ENCODE measurements around the gene MTUS2.

DNA sequence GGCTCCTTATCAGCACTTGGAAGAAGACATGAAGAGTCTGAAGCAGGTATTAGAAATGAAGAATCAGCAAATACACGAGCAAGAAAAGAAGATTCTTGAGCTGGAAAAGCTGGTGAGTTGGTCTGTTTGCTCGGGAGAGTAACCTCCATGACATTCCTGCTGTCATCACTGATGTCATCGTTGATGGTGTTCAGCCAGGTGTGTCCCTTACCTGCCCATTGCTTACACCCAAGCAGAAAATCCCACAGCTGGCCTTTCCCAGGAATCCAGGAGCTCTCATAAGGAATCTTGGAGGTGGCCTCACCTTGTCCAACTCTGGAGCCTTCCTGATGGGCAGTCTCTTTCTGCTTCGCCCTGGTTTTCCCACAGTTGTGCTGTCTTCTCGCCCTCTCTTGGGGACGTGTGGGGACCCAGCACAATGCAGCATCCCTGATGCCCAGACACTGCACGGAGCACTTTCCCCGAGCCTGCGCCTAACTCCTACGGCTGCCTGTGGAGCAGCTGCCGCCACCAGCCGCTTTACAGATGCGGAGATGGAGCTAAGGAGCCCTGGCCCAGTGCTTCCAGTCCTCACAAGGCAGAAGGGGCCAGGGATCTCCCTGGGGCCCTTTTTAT is 678.4 kb downstream of the MTUS2 start:
- TF ChIP-seq, protein P1, sequence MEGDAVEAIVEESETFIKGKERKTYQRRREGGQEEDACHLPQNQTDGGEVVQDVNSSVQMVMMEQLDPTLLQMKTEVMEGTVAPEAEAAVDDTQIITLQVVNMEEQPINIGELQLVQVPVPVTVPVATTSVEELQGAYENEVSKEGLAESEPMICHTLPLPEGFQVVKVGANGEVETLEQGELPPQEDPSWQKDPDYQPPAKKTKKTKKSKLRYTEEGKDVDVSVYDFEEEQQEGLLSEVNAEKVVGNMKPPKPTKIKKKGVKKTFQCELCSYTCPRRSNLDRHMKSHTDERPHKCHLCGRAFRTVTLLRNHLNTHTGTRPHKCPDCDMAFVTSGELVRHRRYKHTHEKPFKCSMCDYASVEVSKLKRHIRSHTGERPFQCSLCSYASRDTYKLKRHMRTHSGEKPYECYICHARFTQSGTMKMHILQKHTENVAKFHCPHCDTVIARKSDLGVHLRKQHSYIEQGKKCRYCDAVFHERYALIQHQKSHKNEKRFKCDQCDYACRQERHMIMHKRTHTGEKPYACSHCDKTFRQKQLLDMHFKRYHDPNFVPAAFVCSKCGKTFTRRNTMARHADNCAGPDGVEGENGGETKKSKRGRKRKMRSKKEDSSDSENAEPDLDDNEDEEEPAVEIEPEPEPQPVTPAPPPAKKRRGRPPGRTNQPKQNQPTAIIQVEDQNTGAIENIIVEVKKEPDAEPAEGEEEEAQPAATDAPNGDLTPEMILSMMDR (conservative IDR thresholded peaks at IDR 0.05; ENCODE audit: low read depth, low read length): no peak
- TF ChIP-seq EZH2 (IDR thresholded peaks at IDR 0.05; ENCODE audit: low read length, unreplicated experiment): no peak
- TF ChIP-seq EZH2phosphoT487 (IDR thresholded peaks at IDR 0.05; ENCODE audit: borderline replicate concordance, low read length): no peak
